DND-41 (cell line): Measurements from ENCODE around the gene IFITM5.
"Not testable (repeated sequence)": the region's sequence is repeated elsewhere in the genome, so short reads cannot be mapped to it uniquely, and the experiment has no call there.

ENCODE experiments used
- ATAC-seq: fragments of 200-7000 bp; cut with Tn5 transposase; 3 replicates; pipeline ENCODE4 v1.9.1; 2021; ENCODE audit warnings: low read depth; ENCODE audit not compliant: insufficient read depth
- DNase-seq: peaks from one replicate; pipeline ENCODE4 v3.0.0-alpha.2; 2020
- H2AFZ ChIP-seq: 2 replicates; pipeline ENCODE4 v1.6.0; 2012; ENCODE audit warnings: low read depth, low read length
- H3K27ac ChIP-seq: 2 replicates; pipeline ENCODE4 v1.5.1; 2012; ENCODE audit warnings: low read length, inconsistent platforms
- H3K27me3 ChIP-seq: fragments of 200-600 bp; sonication (generic); 2 replicates; pipeline ENCODE4 v1.6.0; 2012; ENCODE audit warnings: low read length, mild to moderate bottlenecking, inconsistent platforms; ENCODE audit not compliant: insufficient read depth, poor library complexity
- H3K36me3 ChIP-seq: 2 replicates; pipeline ENCODE4 v1.5.1; 2012; ENCODE audit warnings: low read length, inconsistent platforms; ENCODE audit not compliant: insufficient read depth
- H3K4me1 ChIP-seq: 2 replicates; pipeline ENCODE4 v1.5.1; 2012; ENCODE audit warnings: mild to moderate bottlenecking, low read length; ENCODE audit not compliant: insufficient read depth
- H3K4me2 ChIP-seq: 2 replicates; pipeline ENCODE4 v1.6.0; 2012; ENCODE audit warnings: mild to moderate bottlenecking, moderate library complexity, low read length, inconsistent platforms; ENCODE audit not compliant: insufficient read depth
- H3K4me3 ChIP-seq, 2 experiments: fragments of 200-600 bp in 1 of 2; shearing (Covaris generic) in 1 of 2; 2 replicates each; pipeline ENCODE4 v1.5.1; 2012 to 2016; ENCODE audit warnings: inconsistent platforms in 2 of 2, low read length in 2 of 2, mild to moderate bottlenecking in 2 of 2, low read depth in 1 of 2, moderate library complexity in 1 of 2
- H3K79me2 ChIP-seq: 2 replicates; pipeline ENCODE4 v1.6.0; 2012; ENCODE audit warnings: low read length, inconsistent platforms; ENCODE audit not compliant: insufficient read depth
- H3K9ac ChIP-seq: 2 replicates; pipeline ENCODE4 v1.6.0; 2012; ENCODE audit warnings: low read depth, mild to moderate bottlenecking, inconsistent platforms, low read length, moderate library complexity
- H3K9me3 ChIP-seq: 2 replicates; pipeline ENCODE4 v1.5.1; 2012; ENCODE audit warnings: low read length, moderate library complexity, mild to moderate bottlenecking, inconsistent platforms; ENCODE audit not compliant: insufficient read depth, severe bottlenecking
- H4K20me1 ChIP-seq: 2 replicates; pipeline ENCODE4 v1.6.0; 2012; ENCODE audit warnings: low read length; ENCODE audit not compliant: insufficient read depth
- EZH2 ChIP-seq: IDR thresholded peaks from 3 replicates; pipeline ENCODE4 v1.6.1; 2012; ENCODE audit warnings: borderline replicate concordance, low read depth, mild to moderate bottlenecking, moderate library complexity, low read length, inconsistent platforms; ENCODE audit not compliant: severe bottlenecking
- TF ChIP-seq, protein P1 (sequence below): IDR thresholded peaks from 2 replicates; pipeline ENCODE4 v1.5.1; 2012; ENCODE audit warnings: borderline replicate concordance, low read length, moderate library complexity, mild to moderate bottlenecking; ENCODE audit not compliant: poor library complexity, severe bottlenecking; ENCODE audit errors: extremely low read depth

The IFITM5 gene

GRCh38 chr11:269146-269890 lies 30.0 kb downstream of the IFITM5 start:
- no peak for TF ChIP-seq EZH2
- TF ChIP-seq, protein P1, sequence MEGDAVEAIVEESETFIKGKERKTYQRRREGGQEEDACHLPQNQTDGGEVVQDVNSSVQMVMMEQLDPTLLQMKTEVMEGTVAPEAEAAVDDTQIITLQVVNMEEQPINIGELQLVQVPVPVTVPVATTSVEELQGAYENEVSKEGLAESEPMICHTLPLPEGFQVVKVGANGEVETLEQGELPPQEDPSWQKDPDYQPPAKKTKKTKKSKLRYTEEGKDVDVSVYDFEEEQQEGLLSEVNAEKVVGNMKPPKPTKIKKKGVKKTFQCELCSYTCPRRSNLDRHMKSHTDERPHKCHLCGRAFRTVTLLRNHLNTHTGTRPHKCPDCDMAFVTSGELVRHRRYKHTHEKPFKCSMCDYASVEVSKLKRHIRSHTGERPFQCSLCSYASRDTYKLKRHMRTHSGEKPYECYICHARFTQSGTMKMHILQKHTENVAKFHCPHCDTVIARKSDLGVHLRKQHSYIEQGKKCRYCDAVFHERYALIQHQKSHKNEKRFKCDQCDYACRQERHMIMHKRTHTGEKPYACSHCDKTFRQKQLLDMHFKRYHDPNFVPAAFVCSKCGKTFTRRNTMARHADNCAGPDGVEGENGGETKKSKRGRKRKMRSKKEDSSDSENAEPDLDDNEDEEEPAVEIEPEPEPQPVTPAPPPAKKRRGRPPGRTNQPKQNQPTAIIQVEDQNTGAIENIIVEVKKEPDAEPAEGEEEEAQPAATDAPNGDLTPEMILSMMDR = peak; percentile 28
- H4K20me1 ChIP-seq = no peaks in the 10 kb centered on the region
- H3K9me3 ChIP-seq = peaks cover 4% of the 10 kb centered on the region
- ATAC-seq (peak; percentile 67), DNase-seq (peak; percentile 68)
- H3K36me3 ChIP-seq = no peaks in the 10 kb centered on the region
- H3K4me2 ChIP-seq = peak overlapping the region; percentile 94
- H3K79me2 ChIP-seq = no peaks in the 10 kb centered on the region
- H2AFZ ChIP-seq = peak overlapping the region; percentile 78
- H3K27me3 ChIP-seq = no peaks in the 10 kb centered on the region
- peak overlapping the region; percentile 99 for H3K27ac ChIP-seq
- peak overlapping the region; percentile 27 to 69; a peak in 3 of 4 replicates for H3K4me3 ChIP-seq
- peaks cover 37% of the 10 kb centered on the region for H3K4me1 ChIP-seq
- peak overlapping the region; percentile 93 for H3K9ac ChIP-seq

DNA sequence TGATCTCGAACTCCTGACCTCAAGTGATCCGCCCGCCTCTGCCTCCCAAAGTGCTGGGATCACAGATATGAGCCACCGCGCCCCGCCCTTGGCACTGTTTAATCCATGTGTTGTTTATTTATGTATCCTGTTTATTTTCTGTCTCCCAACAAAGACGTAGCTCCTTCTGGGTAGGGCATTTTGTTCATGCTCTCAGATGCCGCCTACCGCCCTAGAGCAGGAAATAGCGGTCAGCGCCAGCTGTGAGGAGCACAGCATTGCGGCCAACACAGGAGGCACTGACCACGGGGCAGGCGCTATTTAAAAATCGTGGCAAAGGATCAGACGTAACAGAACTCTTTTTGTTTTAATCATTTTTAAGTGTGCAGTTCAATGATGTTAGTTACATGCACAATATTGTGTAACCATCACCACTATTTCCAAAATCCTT lies 30.6 kb downstream of the IFITM5 start:
- H3K36me3 ChIP-seq, H4K20me1 ChIP-seq, H3K27me3 ChIP-seq, H3K9me3 ChIP-seq, H3K79me2 ChIP-seq: not testable (repeated sequence)
- Histone ChIP-seq H3K4me2 (peak overlapping the region; percentile 94), H3K4me1 (peaks cover 37% of the 10 kb centered on the region), H3K4me3 (peak overlapping the region; percentile 27 to 69; a peak in 3 of 4 replicates), H3K27ac (peak overlapping the region; percentile 99), H2AFZ (peak overlapping the region; percentile 78), H3K9ac (peak overlapping the region; percentile 93)
- ATAC-seq = peak; percentile 77
- TF ChIP-seq, protein P1 = peak; percentile 48
- DNase-seq = peak; percentile 80

DNA sequence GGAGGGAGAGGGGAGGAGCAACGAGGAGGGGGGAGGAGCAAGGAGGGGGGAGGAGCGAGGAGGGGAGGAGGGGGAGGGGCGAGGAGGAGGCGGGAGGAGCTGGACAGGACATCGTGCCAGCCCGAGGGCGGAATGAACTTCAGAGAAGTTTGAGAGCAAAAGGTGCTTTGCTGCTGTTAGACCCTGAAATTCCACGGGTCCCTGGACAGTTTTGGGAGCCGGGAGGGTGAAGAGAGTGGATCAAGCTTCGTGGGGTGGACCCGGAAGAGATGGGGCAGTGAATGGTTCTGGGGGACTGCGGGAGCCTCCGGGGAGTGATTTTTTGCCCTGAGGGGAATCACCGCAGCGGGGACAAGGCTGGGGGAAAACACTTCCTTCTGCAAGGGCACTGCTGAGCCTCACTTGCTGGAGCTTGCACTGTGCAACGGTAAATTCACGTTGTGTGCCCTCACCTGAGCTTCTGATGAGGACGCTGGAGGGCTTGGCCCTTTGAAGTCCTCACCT lies 31.8 kb downstream of the IFITM5 start:
- Histone ChIP-seq H2AFZ (peak overlapping the region; percentile 78), H3K9ac (peak overlapping the region; percentile 93), H3K27me3 (no peaks in the 10 kb centered on the region), H3K27ac (peak overlapping the region; percentile 99), H3K4me2 (peak overlapping the region; percentile 94), H3K4me3 (peak overlapping the region; percentile 27 to 69; a peak in 3 of 4 replicates), H3K36me3 (no peaks in the 10 kb centered on the region), H3K9me3 (peaks cover 4% of the 10 kb centered on the region), H3K79me2 (no peaks in the 10 kb centered on the region), H3K4me1 (peaks cover 37% of the 10 kb centered on the region), H4K20me1 (no peaks in the 10 kb centered on the region)
- TF ChIP-seq, protein P1 = no peak
- no peak for TF ChIP-seq EZH2
- DNase-seq (peak; percentile 50), ATAC-seq (peak; percentile 20; the same call in 2 of the 3 replicates)
